ENCODE measurements around the gene HOOK2. TPM values are rescaled to one million over a fixed set of nuclear protein-coding genes. Genes with fewer than 3 reads are reported as not detected.
"Not testable (repeated sequence)": the region's sequence is repeated elsewhere in the genome, so short reads cannot be mapped to it uniquely, and the experiment has no call there.

HOOK2 gene
- polyA plus RNA-seq, 1 donor from 2014 or later: 28.4 TPM

GRCh38 chr19:12715929-12716328, 59.4 kb downstream of the HOOK2 start:
- no peaks in the 10 kb centered on the region for H3K27me3 ChIP-seq (ENCODE audit: insufficient read depth, low read depth, low read length)
- no peaks in the 10 kb centered on the region for H4K20me1 ChIP-seq (ENCODE audit: insufficient read depth)
- H3K4me3 ChIP-seq (ENCODE audit: low read length): no peak overlapping the region
- H3K36me3 ChIP-seq (ENCODE audit: insufficient read depth, low read length): peaks cover 5% of the 10 kb centered on the region
- no peaks in the 10 kb centered on the region for H3K9me3 ChIP-seq (ENCODE audit: low read length)
- no peak overlapping the region for H3K9ac ChIP-seq (ENCODE audit: low read length)
- no peaks in the 10 kb centered on the region for H3K9me2 ChIP-seq (ENCODE audit: insufficient read depth, low read length)
- H3K79me2 ChIP-seq (replicated peaks; ENCODE audit: insufficient read depth, low read length): peaks cover 18% of the 10 kb centered on the region
- no peak overlapping the region for H3K27ac ChIP-seq (ENCODE audit: low read length)
- TF ChIP-seq RAD21 (conservative IDR thresholded peaks at IDR 0.05) (no peak), EZH2 (IDR thresholded peaks at IDR 0.05; ENCODE audit: borderline replicate concordance, insufficient read depth, low read length, poor library complexity, severe bottlenecking) (no peak), TAF1 (IDR thresholded peaks at IDR 0.05; ENCODE audit: low read depth) (no peak)
- no peaks in the 10 kb centered on the region for H3F3A ChIP-seq (ENCODE audit: insufficient read depth, low read length, poor library complexity, severe bottlenecking)
- H2AFZ ChIP-seq (ENCODE audit: low read depth, low read length): no peak overlapping the region
- H3K4me2 ChIP-seq (ENCODE audit: low read length): no peak overlapping the region

- Histone ChIP-seq H3K9me2 (ENCODE audit: insufficient read depth, low read length) (no peaks in the 10 kb centered on the region), H3K36me3 (ENCODE audit: insufficient read depth, low read length) (peaks cover 5% of the 10 kb centered on the region), H3K27me3 (ENCODE audit: insufficient read depth, low read depth, low read length) (no peaks in the 10 kb centered on the region), H4K20me1 (ENCODE audit: insufficient read depth) (no peaks in the 10 kb centered on the region), H3K9ac (ENCODE audit: low read length) (no peak overlapping the region), H3K4me3 (ENCODE audit: low read length) (no peak overlapping the region), H3K79me2 (replicated peaks; ENCODE audit: insufficient read depth, low read length) (peaks cover 10% of the 10 kb centered on the region), H2AFZ (ENCODE audit: low read depth, low read length) (no peak overlapping the region), H3K4me2 (ENCODE audit: low read length) (no peak overlapping the region), H3F3A (ENCODE audit: insufficient read depth, low read length, poor library complexity, severe bottlenecking) (no peaks in the 10 kb centered on the region), H3K27ac (ENCODE audit: low read length) (no peak overlapping the region), H3K9me3 (ENCODE audit: low read length) (no peaks in the 10 kb centered on the region)
- TF ChIP-seq TAF1 (IDR thresholded peaks at IDR 0.05; ENCODE audit: low read depth) (no peak), POLR2AphosphoS5 (IDR thresholded peaks at IDR 0.05) (no peak), REST (IDR thresholded peaks at IDR 0.05; ENCODE audit: borderline replicate concordance) (no peak), EZH2 (IDR thresholded peaks at IDR 0.05; ENCODE audit: borderline replicate concordance, insufficient read depth, low read length, poor library complexity, severe bottlenecking) (no peak), EP300 (conservative IDR thresholded peaks at IDR 0.05; ENCODE audit: poor library complexity, severe bottlenecking) (no peak), SMC3 (conservative IDR thresholded peaks at IDR 0.05; ENCODE audit: poor library complexity) (no peak), CTCF (IDR thresholded peaks at IDR 0.05; ENCODE audit: poor library complexity, severe bottlenecking) (no peak), RAD21 (conservative IDR thresholded peaks at IDR 0.05) (no peak), MXI1 (conservative IDR thresholded peaks at IDR 0.05; ENCODE audit: poor library complexity, severe bottlenecking) (no peak)
Measured at GRCh38 chr19:12715102-12715501, 60.2 kb downstream of the HOOK2 start.

GRCh38 chr19:12713304-12713703, 62.0 kb downstream of the HOOK2 start:
- not testable (repeated sequence) for H3K4me3 ChIP-seq (ENCODE audit: low read length); H3K9me2 ChIP-seq (ENCODE audit: insufficient read depth, low read length); H3K9ac ChIP-seq (ENCODE audit: low read length); H3K9me3 ChIP-seq (ENCODE audit: low read length); H3K79me2 ChIP-seq (replicated peaks; ENCODE audit: insufficient read depth, low read length); H2AFZ ChIP-seq (ENCODE audit: low read depth, low read length); H3K27me3 ChIP-seq (ENCODE audit: insufficient read depth, low read depth, low read length); H4K20me1 ChIP-seq (ENCODE audit: insufficient read depth); H3K27ac ChIP-seq (ENCODE audit: low read length); H3K36me3 ChIP-seq (ENCODE audit: insufficient read depth, low read length); H3K4me2 ChIP-seq (ENCODE audit: low read length); H3F3A ChIP-seq (ENCODE audit: insufficient read depth, low read length, poor library complexity, severe bottlenecking)

Small RNA genes within 50 kb of the gene (small RNA-seq; reads per million reads assigned to genes)
- gene MIR5684: 0 reads per million in 3 experiments

Other genes starting within 250 kb of the HOOK2 start
- 7.3 and 7.6 TPM in 2 replicates for gene ZNF564, start 224.1 kb downstream of the HOOK2 start, polyA plus RNA-seq
- 6.1 and 6.7 TPM in 2 replicates for gene ZNF490, start 164.7 kb downstream of the HOOK2 start, polyA plus RNA-seq
- gene ZNF791, start 164.6 kb downstream of the HOOK2 start, polyA plus RNA-seq: 10.2 and 11.0 TPM in 2 replicates
- 11.5 and 23.4 TPM in 2 replicates for gene MAN2B1, start 108.8 kb downstream of the HOOK2 start, polyA plus RNA-seq
- gene WDR83, start 108.7 kb downstream of the HOOK2 start, polyA plus RNA-seq: 45.3 and 51.3 TPM in 2 replicates
- gene DHPS, start 93.7 kb downstream of the HOOK2 start, polyA plus RNA-seq: 227 and 239 TPM in 2 replicates
- not detected in 2 replicates for gene GNG14, start 87.6 kb downstream of the HOOK2 start, polyA plus RNA-seq
- gene FBXW9, start 78.9 kb downstream of the HOOK2 start, polyA plus RNA-seq: 16.2 and 20.9 TPM in 2 replicates
- 88.0 and 98.6 TPM in 2 replicates for gene TNPO2, start 51.6 kb downstream of the HOOK2 start, polyA plus RNA-seq
- 405 and 418 TPM in 2 replicates for gene TRIR, start 40.9 kb downstream of the HOOK2 start, polyA plus RNA-seq
- 89.6 and 112 TPM in 2 replicates for gene GET3, start 38.1 kb downstream of the HOOK2 start, polyA plus RNA-seq
- not detected in 2 replicates for gene BEST2, start 23.8 kb downstream of the HOOK2 start, polyA plus RNA-seq
- 18.7 and 29.4 TPM in 2 replicates for gene JUNB, start 15.9 kb upstream of the HOOK2 start, polyA plus RNA-seq
- 832 and 882 TPM in 2 replicates for gene PRDX2, start 26.2 kb upstream of the HOOK2 start, polyA plus RNA-seq
- not detected in 2 replicates for gene THSD8, start 26.5 kb upstream of the HOOK2 start, polyA plus RNA-seq
- 25.7 and 28.2 TPM in 2 replicates for gene RNASEH2A, start 31.0 kb upstream of the HOOK2 start, polyA plus RNA-seq
- 1.0 TPM in 1 of 2 replicates, not detected in the other for gene RTBDN, start 59.0 kb upstream of the HOOK2 start, polyA plus RNA-seq
- gene MAST1, start 63.0 kb upstream of the HOOK2 start, polyA plus RNA-seq: 65.0 and 105 TPM in 2 replicates
- 0.59 TPM in 1 of 2 replicates, not detected in the other for gene DNASE2, start 105.9 kb upstream of the HOOK2 start, polyA plus RNA-seq
- not detected in 2 replicates for gene KLF1, start 111.6 kb upstream of the HOOK2 start, polyA plus RNA-seq
- gene GCDH, start 115.6 kb upstream of the HOOK2 start, polyA plus RNA-seq: 35.4 and 51.5 TPM in 2 replicates
- 1.5 and 1.6 TPM in 2 replicates for gene SYCE2, start 143.7 kb upstream of the HOOK2 start, polyA plus RNA-seq
- gene FARSA, start 158.2 kb upstream of the HOOK2 start, polyA plus RNA-seq: 47.6 and 55.9 TPM in 2 replicates
- gene CALR, start 163.1 kb upstream of the HOOK2 start, polyA plus RNA-seq: 211 and 242 TPM in 2 replicates
- gene RAD23A, start 170.3 kb upstream of the HOOK2 start, polyA plus RNA-seq: 37.4 and 42.1 TPM in 2 replicates
- 18.6 and 21.3 TPM in 2 replicates for gene GADD45GIP1, start 181.7 kb upstream of the HOOK2 start, polyA plus RNA-seq
- gene DAND5, start 194.0 kb upstream of the HOOK2 start, polyA plus RNA-seq: not detected in 2 replicates
- gene NFIX, start 219.9 kb upstream of the HOOK2 start, polyA plus RNA-seq: not detected in 2 replicates

Measured in neural cell (in vitro differentiated cells).